Stimulated activated CD4-positive, alpha-beta T cell treated with anti-CD3 and anti-CD28 coated beads, Interleukin-4, amount 100 ng/mL, for 24 hours (primary cell): ENCODE results near the gene PAM.

Source experiments
- DNase-seq: peaks from one replicate; pipeline ENCODE4 v3.0.0-alpha.2; 2020

The PAM gene

DNA sequence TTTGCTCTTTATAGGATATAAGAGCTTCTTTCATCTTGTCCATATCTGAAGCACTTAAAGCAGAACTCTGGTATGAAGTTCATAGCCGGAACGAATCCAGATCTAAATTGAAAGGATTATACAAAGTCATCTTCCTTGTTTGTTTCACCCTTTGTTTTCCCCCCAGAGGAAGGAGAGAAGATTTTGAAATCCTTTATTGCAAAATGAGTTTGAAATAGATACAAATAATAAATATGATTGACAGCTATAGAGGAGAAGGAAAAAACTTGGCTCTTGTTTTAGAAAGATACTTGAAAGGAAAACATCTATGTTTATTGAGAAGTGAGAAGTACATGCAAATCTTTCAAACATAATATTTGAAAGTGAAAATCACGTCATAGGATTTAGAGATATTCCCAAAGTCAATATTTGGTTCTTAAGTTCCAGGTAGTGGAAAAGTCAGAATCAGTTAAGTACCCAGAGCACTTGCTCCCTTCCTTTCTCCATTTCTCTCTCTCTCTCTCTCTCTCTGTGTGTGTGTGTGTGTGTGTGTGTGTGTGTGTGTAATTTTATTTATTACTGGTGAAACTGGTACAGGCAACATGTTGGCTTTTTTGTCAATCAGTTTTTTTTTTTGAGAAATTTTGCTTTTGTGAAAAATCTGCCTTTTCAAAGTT lies 27.2 kb downstream of the PAM start:
- no peak for DNase-seq

DNA sequence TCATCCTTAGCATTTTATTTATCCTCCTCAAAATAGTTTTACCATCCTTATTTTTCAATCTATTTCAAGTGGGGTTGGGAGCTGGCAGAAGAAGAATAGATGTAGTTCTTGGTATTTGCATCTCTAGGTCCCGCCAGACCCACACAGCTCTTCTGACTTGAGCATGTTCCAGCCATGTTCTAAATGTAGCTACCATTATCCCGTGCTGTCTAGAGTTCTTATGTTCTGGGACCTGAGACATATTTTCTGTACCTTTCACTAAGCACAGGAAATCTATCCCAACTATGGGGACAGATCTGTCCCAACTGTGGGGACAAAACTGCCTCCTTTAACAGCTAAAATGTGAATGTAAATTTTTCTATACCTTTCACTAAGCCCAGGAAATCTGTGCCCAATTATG lies 32.0 kb downstream of the PAM start:
- DNase-seq = no peak

DNA sequence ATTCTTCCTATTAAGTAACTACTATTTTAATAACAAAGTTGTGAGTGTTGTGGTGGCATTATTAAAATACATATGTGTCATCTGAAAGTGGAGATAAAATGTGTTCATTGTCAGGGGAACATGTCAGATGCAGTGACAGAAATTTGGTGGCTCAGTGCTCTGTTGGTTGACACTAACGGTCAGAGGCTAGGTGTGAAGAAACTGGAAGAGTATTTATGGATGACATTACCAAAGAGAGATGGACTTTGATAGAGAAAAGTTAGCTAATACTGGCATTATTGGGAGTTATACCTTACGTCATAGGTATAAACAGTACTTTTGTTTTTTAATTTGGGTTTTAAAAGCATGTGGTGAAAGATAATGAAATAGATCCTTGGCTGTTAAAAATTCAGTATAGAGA lies 33.7 kb downstream of the PAM start:
- DNase-seq = no peak

DNA sequence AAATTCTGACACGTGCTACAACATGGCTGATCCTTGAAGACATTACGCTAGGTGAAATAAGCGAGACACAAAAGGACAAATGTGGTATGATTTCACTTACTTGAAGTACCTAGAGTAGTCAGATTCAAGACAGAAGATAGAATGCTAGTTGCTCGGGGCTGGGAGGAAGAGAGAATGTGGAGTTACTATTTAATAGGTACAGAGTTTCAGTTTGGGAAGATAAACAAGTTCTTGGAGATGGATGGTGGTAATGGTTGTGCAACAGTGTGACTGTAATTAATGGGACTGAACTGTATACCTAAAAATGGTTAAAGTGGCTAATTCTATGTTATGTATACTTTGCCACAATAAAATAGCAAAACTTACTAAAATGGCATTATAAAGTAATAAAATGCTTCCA lies 34.4 kb downstream of the PAM start:
- DNase-seq = no peak

DNA sequence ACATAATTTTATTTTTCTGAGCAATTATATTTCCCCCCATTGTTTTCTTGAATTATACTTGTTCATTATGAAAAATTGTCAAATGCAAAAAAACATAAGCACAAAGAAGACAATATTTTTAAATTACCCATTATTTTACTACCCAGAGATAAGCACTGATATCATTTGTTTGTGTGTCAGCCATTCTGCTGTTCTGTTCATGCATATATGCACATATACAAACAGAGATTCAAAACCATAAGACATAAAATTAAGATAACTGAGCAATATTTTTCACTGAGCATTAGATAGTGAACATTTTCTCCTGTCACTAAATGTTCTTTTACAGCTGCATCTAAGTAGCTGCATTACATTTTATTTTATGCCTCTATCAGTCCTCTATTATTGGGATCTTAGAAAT lies 35.6 kb downstream of the PAM start:
- no peak for DNase-seq

DNA sequence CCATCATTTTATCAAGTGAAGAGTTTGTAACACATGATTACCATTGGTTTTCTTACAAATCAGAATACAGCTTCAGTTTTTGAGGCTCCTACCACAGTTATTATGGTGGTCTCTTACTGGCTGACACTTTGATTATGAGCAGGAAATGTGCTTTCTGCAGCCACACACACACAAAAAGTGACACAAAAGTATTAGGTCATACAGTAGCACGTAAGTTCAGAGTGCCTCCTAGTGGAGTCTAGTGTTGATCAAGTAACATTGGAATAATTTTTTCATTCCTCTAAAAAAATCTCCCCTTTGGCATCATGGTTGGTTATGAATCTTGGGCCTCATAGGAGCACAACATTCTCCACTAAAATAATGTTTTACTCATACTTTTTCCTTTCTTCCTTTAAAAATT lies 37.6 kb downstream of the PAM start:
- DNase-seq = no peak

DNA sequence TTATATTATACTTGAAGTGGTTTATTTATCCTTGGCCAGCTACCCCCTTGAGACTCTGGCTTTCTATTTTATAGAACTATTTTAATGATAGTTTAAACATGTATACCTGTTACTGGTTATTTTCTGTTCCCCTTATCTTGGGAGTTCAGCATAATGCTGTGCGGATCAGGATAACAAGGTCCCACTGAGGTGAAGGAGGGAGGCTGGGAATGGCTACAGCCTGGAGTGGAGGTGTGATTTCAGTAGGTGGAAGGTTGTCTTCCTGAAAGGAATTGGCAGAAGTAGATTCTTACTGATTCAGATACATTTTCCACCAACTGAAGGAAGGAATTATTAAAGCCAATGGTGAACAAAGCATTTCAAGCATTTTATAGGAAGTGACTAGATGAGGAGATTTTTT lies 38.9 kb downstream of the PAM start:
- DNase-seq = no peak

DNA sequence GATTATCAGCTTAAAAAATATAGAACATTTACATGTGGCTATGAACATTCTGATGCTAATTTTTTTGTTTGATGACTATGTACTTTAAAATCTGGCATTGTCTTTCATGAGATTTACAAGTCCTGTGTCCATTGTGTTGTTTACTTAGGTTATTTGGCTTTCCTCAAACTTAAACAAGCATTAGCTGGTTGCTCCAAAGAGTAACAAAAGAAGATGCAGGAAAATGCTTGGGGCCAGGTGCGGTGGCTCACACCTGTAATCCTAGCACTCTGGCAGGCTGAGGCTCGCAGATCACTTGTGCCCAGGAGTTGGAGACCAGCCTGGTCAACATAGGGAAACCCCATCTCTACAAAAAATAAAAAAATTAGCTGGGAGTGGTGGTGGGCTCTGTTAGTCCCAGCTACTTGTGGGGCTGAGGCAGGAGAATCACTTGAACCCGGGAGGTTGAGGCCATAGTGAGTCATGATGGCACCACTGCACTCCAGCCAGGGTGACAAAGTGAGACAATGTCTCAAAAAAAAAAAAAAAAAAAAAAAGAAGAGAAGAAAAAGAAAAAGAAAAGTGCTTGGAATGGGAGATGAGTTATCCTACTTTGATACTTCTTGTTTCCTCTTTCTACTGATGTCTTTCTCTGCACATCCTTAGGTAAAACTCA lies 39.7 kb downstream of the PAM start:
- DNase-seq = no peak

DNA sequence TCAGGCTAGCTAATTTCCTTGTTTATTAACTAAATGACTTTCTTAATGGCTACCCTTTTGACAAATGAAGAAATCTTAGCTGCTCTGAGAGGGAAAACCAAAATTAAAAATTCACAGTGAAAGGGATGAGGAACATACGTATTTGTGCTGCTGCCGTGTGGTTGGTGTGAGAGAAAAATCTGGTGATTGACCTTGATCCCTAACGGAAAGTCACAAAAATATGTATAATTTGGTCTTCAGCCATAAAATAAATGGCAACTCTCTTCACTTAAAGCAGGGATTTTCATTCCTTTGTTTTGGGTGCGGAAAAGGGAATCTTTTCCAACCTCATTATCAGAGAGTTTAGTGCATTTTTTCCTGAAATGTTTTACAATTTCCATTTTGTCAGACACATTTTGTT lies 40.4 kb downstream of the PAM start:
- no peak for DNase-seq

DNA sequence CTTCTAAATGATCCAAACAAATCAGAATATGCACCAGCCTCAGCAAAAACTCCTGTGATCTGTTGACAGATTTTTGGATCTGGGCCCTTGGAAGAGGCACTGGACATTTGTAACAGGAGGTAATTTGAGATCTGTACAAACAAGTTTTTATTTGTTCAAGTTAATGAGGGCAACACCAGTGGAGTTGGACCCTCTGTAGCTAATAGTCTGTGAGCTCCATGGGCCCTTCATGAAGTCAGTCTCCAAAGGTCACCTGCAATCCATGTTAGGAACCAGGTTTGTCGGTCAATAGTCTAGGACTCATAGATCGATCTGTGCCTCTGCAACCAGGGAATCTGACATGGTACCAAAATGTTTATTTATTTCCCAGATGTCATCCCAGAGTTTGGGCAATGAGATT lies 40.9 kb downstream of the PAM start:
- no peak for DNase-seq

DNA sequence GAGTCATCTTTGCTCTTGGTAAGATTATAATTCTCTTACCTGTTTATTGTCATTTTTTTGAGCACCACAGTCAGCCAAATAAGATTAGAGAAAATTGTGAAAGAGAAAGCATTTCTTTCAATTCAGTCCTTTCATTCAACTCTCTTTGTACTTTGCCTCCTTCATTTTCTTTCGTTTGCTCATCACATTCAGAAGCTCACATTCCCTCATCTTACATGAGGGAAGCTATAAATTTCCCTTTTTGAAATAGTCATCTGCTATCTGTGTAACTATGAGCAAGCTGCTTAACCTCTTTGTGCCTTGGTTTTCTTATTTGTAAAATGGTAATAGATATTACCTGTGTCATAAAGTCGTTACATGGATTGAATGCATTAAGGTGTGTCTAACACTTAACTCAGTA lies 41.4 kb downstream of the PAM start:
- no peak for DNase-seq

DNA sequence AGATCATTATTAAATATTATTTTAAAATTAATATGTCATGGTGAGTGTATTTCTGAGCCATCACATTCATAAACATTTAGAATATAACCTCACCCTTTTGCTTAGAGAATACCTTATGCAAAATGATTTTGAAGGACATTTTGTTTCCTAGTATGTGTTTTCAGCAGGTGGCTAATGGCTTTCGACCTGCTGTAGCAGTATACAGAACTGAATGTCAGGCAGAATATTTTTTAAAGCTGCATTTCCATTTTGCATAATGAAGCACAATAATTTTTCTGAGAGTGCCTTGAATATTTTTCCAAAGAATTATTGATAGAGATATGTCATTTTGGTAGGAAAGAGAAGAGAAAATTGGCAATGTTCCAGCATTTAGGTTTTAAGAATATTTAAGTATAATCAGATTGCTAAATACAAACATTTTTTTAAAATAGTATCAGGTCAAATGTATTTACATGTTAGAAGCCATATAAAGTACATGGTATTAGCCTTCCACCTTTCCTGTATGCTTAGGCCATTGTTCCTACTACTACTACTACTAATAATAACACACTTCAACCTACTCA lies 42.3 kb downstream of the PAM start:
- no peak for DNase-seq

DNA sequence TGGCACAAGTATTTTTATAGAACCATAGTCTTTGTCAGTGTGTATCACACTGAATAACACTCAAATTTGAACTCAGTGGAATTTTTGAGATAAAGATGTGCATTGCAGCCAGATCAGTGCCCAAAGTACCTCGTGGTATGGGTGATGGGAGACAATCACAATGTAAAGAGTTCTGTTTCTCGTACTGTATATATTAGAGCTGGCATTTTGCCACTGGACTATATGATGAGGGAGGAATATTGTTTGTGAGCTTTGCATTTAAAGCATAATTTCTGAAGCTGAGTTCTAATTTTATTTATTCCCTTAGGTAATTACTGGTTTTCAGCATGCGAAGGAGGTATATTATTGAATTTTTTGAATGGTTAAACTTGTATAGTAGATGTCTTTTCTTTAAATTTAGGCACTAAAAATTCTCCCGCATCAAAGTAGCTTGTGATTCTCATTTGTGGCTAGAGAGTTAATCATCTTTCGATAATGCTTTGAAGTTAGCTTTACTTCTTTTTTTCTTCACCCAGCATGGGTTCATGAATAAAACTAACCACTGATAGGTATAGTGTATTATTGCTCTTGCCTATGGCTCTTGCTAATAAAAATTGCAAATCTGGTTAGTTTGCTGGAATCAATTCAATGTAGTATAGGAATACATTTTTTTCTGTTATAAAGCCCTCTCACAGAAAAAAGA lies 43.1 kb downstream of the PAM start:
- no peak for DNase-seq

DNA sequence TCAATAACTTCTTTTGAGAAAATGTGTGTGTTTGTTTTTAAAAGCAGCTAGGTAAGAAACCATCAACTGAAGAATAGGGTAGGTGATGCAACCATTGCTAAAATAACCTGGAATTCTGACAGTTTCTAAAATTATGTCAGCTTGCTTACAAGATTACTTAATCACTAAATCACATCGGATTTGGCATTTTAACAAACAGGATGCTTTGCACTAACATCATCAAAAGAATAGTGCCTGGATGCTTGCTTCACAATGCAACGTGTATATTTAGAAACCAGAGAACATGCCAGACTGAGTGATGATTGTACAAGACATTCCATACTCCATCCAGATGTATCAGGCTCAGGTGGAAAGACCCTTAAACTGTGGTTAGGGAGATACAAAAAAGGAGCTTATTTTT lies 43.9 kb downstream of the PAM start:
- no peak for DNase-seq

DNA sequence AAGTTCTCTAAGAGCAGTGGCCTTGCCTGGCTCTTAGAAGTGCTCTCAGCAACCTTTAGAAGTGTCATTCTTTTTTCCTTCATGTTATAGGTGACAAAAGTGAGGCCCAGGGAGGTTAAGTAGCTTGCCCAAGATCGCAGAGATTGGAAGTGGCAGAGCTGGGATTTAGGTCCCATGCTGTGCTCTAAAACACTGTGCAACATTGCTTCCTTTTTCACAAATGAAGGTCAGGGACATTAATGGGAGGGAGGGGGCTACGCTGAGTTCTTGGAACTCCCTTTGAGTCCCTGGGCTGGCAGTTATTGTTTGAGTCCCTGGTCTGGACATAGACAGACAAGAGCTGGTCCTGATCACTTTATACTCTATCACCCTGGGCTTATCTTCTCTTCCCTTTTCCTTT lies 45.3 kb downstream of the PAM start:
- no peak for DNase-seq

DNA sequence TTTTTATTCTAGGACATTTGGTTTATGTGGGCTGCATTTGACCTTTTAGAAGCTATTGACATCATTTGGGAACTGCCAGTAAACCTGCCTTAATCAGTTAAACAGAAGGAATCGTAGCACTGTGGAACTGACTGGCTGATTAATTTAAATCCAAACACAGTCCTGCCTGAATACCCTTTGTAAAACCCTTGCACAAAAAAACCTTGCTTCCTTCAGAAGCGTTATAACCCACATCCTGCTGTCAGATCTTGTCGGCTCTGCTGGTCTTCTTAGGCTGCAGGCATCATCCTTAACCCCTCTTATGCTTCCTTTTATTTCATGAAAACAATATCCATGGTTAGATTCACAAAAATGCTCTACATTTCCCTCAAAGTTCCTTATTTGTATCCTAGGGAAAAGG lies 46.3 kb downstream of the PAM start:
- no peak for DNase-seq

DNA sequence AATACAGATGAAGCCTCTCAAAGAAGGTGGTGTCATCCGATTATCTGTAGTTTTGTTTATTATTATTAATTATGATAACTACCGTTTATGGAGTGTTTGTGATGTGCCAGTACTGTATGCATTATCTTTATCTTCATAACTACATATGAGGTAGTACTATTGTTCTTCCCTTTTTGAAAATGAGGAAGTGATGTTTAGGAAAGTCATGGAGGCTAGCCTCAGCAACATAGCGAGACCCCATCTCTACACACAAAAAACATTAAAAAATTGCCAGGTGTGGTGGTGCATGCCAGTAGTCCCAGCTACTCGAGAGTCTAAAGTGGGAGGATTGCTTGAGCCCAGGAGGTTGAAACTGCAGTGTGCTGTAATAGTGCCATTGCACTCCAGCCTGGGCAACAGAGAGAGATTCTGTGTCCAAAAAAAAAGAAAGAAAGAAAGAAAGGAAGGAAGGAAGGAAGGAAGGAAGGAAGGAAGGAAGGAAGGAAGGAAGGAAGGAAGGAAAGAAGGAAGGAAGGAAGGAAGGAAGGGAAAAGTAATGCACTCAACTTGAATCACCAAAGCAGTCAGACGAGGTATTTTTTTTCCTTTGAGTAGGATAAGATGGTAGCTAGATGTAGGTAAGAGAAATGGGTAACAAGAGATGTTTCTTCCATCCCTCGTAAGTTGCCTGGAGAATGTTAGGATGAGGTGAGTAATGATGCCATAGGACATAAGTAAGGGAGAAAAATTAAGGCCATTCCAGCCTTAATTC lies 47.8 kb downstream of the PAM start:
- DNase-seq = no peak

DNA sequence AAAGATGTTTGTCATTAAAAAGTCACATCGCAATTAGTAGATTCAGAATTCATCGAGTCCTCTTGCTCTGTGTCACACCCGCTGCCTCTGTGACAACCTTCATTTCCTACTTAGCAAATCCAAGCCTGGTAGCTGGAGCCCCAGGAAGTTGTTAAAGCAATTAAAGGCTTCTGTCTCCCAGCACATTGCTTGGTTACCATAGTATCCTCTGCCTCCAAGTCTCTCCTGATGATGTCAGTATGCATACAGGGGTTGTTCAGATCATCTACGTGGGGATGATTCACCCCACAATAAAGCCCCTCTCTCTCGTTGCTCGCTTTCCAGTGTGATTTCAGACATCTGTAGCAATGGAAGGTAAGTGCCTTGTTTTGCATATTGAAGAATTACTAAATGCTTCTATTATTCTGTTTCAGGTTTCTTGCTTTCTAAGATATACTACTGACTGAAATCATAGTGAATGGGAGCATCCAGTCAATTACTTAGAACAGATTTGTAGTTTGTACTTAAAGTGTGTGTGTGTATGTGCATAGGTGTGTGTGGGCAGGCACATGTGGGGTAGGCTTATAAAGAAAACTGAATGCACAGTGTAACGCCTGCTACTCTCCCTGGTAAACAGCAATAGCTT lies 52.9 kb downstream of the PAM start:
- DNase-seq = no peak

DNA sequence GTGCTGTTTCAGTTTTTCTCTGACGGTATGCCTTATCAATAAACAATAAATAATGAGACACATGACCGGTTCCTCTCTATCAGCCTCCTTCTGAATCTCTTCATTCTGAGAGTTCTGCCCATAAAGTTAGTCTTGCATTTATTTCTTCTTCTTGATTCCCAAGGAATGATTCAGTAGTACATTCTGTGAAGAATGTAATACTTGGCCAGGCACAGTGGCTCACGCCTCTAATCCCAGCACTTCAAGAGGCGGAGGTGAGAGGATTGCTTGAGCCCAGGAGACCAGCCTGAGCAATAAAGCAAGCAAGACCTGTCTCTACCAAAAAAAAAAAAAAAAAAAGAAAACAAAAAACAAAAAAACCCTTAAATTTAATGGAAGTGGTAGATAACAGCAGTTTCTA lies 53.9 kb downstream of the PAM start:
- no peak for DNase-seq

DNA sequence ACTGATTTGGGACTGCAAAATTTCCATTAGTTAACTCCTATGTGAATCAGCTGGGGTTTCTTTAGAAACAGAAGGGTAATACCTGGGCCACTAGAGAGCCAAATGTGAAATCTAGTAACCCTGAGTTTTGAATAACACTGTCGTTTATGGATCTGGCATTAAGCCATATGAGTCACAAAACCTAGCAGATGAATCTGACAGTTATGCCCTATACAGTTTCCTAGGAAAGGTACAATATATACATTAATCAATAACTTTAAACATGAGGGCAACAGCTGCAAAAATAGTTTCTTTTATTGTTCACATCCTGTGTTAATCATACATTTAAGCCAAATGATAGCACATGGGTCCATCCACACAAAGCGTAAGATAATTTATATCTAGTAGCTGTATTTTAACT lies 56.9 kb downstream of the PAM start:
- DNase-seq = no peak

DNA sequence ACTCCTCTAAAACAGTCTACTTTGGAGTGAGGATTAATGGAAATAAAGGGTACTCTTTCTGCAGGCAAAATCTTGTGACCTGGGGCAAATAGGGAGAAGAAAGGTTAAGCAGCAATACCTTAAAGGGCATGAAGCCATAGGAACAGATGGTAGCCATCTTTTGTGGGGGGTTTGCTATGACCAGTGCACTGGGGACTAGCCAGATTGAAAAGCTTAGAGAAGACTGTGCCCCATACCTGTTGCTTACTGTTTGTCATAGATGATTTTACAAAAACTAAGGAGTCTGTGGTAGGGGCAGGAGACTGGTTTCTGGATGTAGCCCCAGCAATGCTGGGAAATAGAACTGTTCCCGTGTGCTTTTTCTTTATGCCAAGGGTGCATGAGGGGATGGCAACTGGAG lies 58.6 kb downstream of the PAM start:
- DNase-seq = no peak

DNA sequence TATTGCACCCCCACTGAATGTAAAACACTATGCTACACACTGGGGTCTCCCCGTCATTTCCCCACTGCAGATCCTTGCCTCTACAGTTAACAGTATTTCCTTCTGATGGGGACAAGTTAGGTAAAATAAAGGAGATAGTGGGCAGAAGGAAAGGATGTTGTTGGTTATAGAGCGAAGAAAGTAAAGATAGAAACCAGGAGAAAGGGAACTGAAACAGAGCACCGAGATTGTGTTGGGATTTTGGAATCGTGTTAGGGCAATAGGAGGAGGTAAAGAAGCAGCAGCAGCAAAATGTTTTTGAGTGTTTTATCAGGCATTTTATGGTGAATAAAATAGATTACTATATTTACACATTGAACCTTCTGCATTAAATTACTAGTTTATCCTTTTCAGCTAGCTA lies 60.0 kb downstream of the PAM start:
- DNase-seq = no peak
